Activated CD8-positive, alpha-beta T cell treated with anti-CD3 and anti-CD28 coated beads for 36 hours (primary cell): Measurements from ENCODE around the gene ELP5. TPM values are rescaled to one million over a fixed set of nuclear protein-coding genes. Genes with fewer than 3 reads are reported as not detected.

ENCODE experiments used
- ATAC-seq: fragments of 200-7000 bp; cut with Tn5 transposase; one replicate; pipeline ENCODE4 v1.10.0; 2021; ENCODE audit warnings: mild to moderate bottlenecking, moderate library complexity
- CTCF ChIA-PET: fragments of 350-600 bp; sonication (Branson Sonifier 250); formaldehyde crosslinking; loops from one replicate; lab custom pipeline; 2021; ENCODE audit warnings: antibody characterized with exemption; lab: Charles Lee
- POLR2A ChIA-PET: fragments of 350-600 bp; sonication (Branson Sonifier 250); formaldehyde crosslinking; loops from one replicate; lab custom pipeline; 2021; ENCODE audit warnings: antibody characterized with exemption; lab: Charles Lee
- DNase-seq: peaks from one replicate; pipeline ENCODE4 v3.0.0-alpha.2; 2020
- H3K27ac Mint-ChIP-seq: one replicate; pipeline ENCODE4 v1.8.0; 2021; ENCODE audit warnings: mild to moderate bottlenecking, mixed read lengths
- H3K27me3 Mint-ChIP-seq: one replicate; pipeline ENCODE4 v1.8.0; 2021; ENCODE audit warnings: mixed read lengths
- H3K36me3 Mint-ChIP-seq: one replicate; pipeline ENCODE4 v1.8.0; 2021; ENCODE audit warnings: low read depth, mixed read lengths
- H3K4me1 Mint-ChIP-seq: one replicate; pipeline ENCODE4 v1.8.0; 2021; ENCODE audit warnings: low read depth, mixed read lengths
- H3K4me3 Mint-ChIP-seq: one replicate; pipeline ENCODE4 v1.8.0; 2021; ENCODE audit warnings: mild to moderate bottlenecking, moderate library complexity, mixed read lengths
- H3K9me3 Mint-ChIP-seq: one replicate; pipeline ENCODE4 v1.8.0; 2021; ENCODE audit warnings: mixed read lengths
- CTCF ChIP-seq: fragments of 200-600 bp; IDR thresholded peaks from one replicate; pipeline ENCODE4 v1.8.0; 2022; ENCODE audit warnings: antibody characterized with exemption, mild to moderate bottlenecking
- intact Hi-C: fragments of 100-400 bp; cut with micrococcal nuclease; formaldehyde crosslinking; loops from one replicate; pipeline ENCODE4 v1.10.0; 2022
- total RNA-seq, 2 experiments: library from RNA; stranded (reverse); gene quantifications; one replicate each; pipeline ENCODE4 v1.2.3, GENCODE V29; 2021

ELP5 gene
- total RNA-seq, 2 experiments from 2014 or later: 80.2 to 85.4 TPM

- peak; percentile 90 for DNase-seq
- Mint-ChIP-seq H3K36me3 (peaks cover 33% of the 10 kb centered on the region), H3K27ac (peak overlapping the region; percentile 97), H3K9me3 (no peaks in the 10 kb centered on the region), H3K4me1 (peaks cover 53% of the 10 kb centered on the region), H3K4me3 (peak overlapping the region; percentile 96), H3K27me3 (peaks cover 2% of the 10 kb centered on the region)
- ChIA-PET POLR2A (interaction anchor here (0.7 to 15.6 kb wide), 12 partner anchors 8 to 450 kb away, joined by 3 to 261 read pairs (median 4); partner anchors contain the start of genes ACADVL, CTDNEP1, DLG4 and ELP5), CTCF (interaction anchor here (2.5 to 7.2 kb wide), 2 partner anchors 11 to 18 kb away, joined by 7 to 41 read pairs; partner anchors contain the start of genes ACADVL and DLG4)
- ATAC-seq: peak; percentile 32
- intact Hi-C loops: no loop called here
- TF ChIP-seq CTCF: no peak
Measured at GRCh38 chr17:7237761-7238419, 14.1 kb upstream of the ELP5 start.

DNA sequence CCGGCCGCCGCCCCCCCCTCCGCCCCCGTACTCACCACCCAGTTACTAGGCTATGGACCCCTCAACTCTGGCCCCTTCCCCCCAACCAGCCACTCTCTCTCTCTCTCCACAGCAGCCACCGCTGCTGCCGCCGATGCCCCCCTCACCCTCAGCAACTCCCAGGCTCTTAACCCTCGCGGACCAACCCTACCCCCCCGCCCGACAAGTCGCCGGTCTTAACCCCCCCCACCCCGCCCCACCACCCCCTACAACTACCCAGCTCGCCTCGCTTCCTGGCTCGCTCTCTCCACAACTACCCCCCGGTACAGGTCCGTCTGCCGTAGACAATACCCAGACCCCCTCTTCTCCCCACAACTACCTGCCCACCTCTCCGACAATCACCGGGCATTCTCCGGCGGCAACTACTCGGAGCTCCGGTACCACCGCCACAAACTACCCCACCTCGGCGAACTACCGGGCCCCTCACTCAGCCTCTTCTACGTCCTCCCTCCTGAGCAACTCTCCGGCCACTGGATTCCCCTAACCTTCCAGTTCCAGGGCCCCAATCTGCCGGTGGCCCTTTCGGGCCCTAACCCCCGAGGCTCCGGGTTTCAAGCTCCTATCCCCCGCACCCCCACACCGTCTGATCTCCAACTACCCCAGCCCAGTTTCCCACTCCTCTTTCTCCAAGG lies 13.5 kb upstream of the ELP5 start:
- H3K27me3 Mint-ChIP-seq: peaks cover 2% of the 10 kb centered on the region
- CTCF ChIA-PET: interaction anchor here (2.5 to 7.2 kb wide), 2 partner anchors 11 to 19 kb away, joined by 7 to 41 read pairs; partner anchors contain the start of genes ACADVL and DLG4
- intact Hi-C loops: no loop called here
- H3K27ac Mint-ChIP-seq: peak overlapping the region; percentile 97
- H3K9me3 Mint-ChIP-seq: no peaks in the 10 kb centered on the region
- H3K4me1 Mint-ChIP-seq: peaks cover 53% of the 10 kb centered on the region
- peak overlapping the region; percentile 96 for H3K4me3 Mint-ChIP-seq
- ATAC-seq (no peak), DNase-seq (peak; percentile 48)
- POLR2A ChIA-PET: interaction anchor here (0.8 to 15.6 kb wide), 10 partner anchors 11 to 448 kb away, joined by 3 to 261 read pairs (median 4); partner anchors contain the start of genes ACADVL, CTDNEP1, DLG4 and ELP5
- peaks cover 35% of the 10 kb centered on the region for H3K36me3 Mint-ChIP-seq
- no peak for TF ChIP-seq CTCF

DNA sequence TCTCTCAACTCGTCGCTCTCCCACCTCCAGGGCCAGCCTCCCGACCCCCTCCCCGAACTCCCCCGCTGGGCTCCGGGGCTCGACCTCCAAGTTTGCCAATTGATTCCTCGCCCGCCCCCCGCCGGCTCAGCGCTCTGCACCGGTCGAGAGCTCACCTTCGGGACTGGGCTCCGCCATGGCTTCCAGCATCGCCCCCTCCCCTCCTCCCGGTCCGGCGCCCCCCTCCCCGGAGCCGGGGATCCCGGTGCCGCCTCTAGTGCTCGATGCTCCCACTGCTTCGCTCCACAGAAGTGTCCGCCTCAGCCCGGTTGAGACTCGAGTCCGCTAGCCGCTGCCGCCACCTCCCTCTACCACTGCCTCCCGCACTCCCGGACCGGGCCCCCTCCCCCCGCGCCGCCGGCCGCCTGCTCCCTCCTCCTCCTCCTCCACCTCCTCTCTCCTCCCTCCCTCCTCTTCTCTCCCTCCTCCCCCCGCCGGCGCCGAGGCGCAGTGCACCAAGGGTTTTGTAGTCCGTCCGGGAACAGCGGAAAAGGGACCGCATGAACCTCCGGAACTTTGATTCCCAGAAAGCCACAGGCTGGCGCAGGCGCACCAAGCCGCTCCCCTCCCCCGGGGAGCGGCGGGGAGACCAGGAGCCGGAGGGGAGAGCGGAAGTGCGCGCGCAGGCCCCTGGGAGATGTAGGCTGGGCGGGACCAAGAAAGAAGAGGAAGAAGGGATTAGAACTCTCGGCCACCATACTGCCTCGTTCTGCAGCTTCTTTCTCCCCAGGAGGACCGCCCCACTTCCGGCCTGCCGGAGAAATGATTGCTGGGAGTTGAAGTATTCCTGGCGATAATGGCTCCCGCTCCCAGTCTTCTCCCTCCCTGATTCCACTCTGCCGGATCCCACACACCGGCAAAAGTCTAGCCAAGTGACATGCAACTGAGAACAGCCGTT lies 12.7 kb upstream of the ELP5 start, which contains the start of gene PHF23:
Gene PHF23 (minus strand): TSS at position 367 of the 937 bp plus-strand sequence. CDS start 178 bp downstream, at position 189.
- CTCF ChIA-PET: interaction anchor here (2.5 to 7.2 kb wide), 2 partner anchors 10 to 19 kb away, joined by 7 to 41 read pairs; partner anchors contain the start of genes ACADVL and DLG4
- peak; percentile 76 for ATAC-seq
- peaks cover 34% of the 10 kb centered on the region for H3K36me3 Mint-ChIP-seq

More for the DNA sequence above, 12.7 kb upstream of the ELP5 start, which contains the start of gene PHF23:
- H3K9me3 Mint-ChIP-seq: no peaks in the 10 kb centered on the region
- H3K27me3 Mint-ChIP-seq: peaks cover 2% of the 10 kb centered on the region
- peak within 1 kb of the TSS; percentile 97 for H3K27ac Mint-ChIP-seq
- intact Hi-C loops: no loop called here
- peak within 1 kb of the TSS; percentile 96 for H3K4me3 Mint-ChIP-seq
- H3K4me1 Mint-ChIP-seq: peaks cover 53% of the 10 kb centered on the region
- POLR2A ChIA-PET: interaction anchor here (0.7 to 15.6 kb wide), 9 partner anchors 10 to 447 kb away, joined by 3 to 261 read pairs (median 4); partner anchors contain the start of genes ACADVL, CTDNEP1, DLG4 and ELP5
- DNase-seq: peak; percentile 98
- TF ChIP-seq CTCF: no peak
